GM12878 (cell line): ENCODE measurements around the gene FOXP4. TPM values are rescaled to one million over a fixed set of nuclear protein-coding genes. Genes with fewer than 3 reads are reported as not detected.

Experiments
- ATAC-seq: fragments of 200-7000 bp; cut with Tn5 transposase; 3 replicates; pipeline ENCODE4 v1.9.1; 2020; ENCODE audit warnings: mild to moderate bottlenecking, moderate library complexity
- BruUV-seq: library from RNA; stranded (reverse); fragments of 400-500 nt; replicated peaks from 2 replicates; lab custom pipeline; 2021; lab: Mats Ljungman, UMichigan
- CTCF ChIA-PET: fragments of 300-600 bp; sonication (Branson Sonifier 250); formaldehyde crosslinking; extraction: SDS; loops from one replicate; lab custom pipeline; 2021; ENCODE audit warnings: inconsistent platforms; lab: Yijun Ruan, JAX
- POLR2A ChIA-PET: fragments of 350-600 bp; formaldehyde crosslinking; extraction: SDS; loops from one replicate; lab custom pipeline; 2021; ENCODE audit warnings: inconsistent platforms; lab: Charles Lee
- RAD21 ChIA-PET: fragments of 300-600 bp; sonication (Branson Sonifier 250); formaldehyde crosslinking; loops from one replicate; lab custom pipeline; 2023; ENCODE audit warnings: antibody characterized with exemption; ENCODE audit not compliant: unreplicated experiment; lab: Charles Lee
- SMC1A ChIA-PET: fragments of 300-600 bp; sonication (Branson Sonifier 250); formaldehyde crosslinking; loops from one replicate; lab custom pipeline; 2023; ENCODE audit not compliant: unreplicated experiment, uncharacterized antibody; lab: Charles Lee
- DNase-seq: peaks from one replicate; pipeline ENCODE4 v3.0.0-alpha.2; 2011; ENCODE audit warnings: low read depth, low spot score
- FAIRE-seq: peaks from 3 replicates; lab custom pipeline; 2011; peaks lifted over from hg19 to GRCh38; lab: Jason Lieb, UNC
- H2AFZ ChIP-seq: 2 replicates; pipeline ENCODE4 v1.6.0; 2011; ENCODE audit warnings: low read depth, low read length, control low read depth; ENCODE audit not compliant: control insufficient read depth
- H3K27ac ChIP-seq: 2 replicates; pipeline ENCODE4 v1.5.1; 2011; ENCODE audit warnings: control low read depth; ENCODE audit not compliant: control insufficient read depth, insufficient read depth
- H3K27me3 ChIP-seq, 2 experiments: replicated peaks in 1 of 2; 2 replicates each; pipeline versions ENCODE4 v1.6.0 to v1.6.1; 2011; ENCODE audit warnings: low read length in 1 of 2; ENCODE audit not compliant: control insufficient read depth in 2 of 2, insufficient read depth in 2 of 2
- H3K36me3 ChIP-seq, 2 experiments: 2 replicates each; pipeline ENCODE4 v1.5.1; 2011; ENCODE audit warnings: low read length in 1 of 2; ENCODE audit not compliant: control insufficient read depth in 2 of 2, insufficient read depth in 2 of 2
- H3K4me1 ChIP-seq: 2 replicates; pipeline ENCODE4 v1.6.1; 2011; ENCODE audit warnings: mild to moderate bottlenecking, low read length, moderate library complexity, mixed read lengths; ENCODE audit not compliant: control insufficient read depth, insufficient read depth
- H3K4me2 ChIP-seq: 2 replicates; pipeline ENCODE4 v1.6.0; 2011; ENCODE audit warnings: control low read depth; ENCODE audit not compliant: control insufficient read depth, insufficient read depth
- H3K4me3 ChIP-seq: fragments of 200-600 bp; sonication (generic); 2 replicates; pipeline ENCODE4 v1.5.1; 2016
- H3K79me2 ChIP-seq: 2 replicates; pipeline ENCODE4 v1.6.0; 2011; ENCODE audit warnings: low read length; ENCODE audit not compliant: control insufficient read depth, insufficient read depth
- H3K9ac ChIP-seq: 2 replicates; pipeline ENCODE4 v1.8.0; 2011; ENCODE audit warnings: low read length, control low read depth, mixed read lengths; ENCODE audit not compliant: control insufficient read depth, insufficient read depth
- H3K9me3 ChIP-seq: replicated peaks from 3 replicates; pipeline ENCODE4 v1.5.1; 2011; ENCODE audit warnings: mild to moderate bottlenecking, low read length; ENCODE audit not compliant: control insufficient read depth, insufficient read depth
- H4K20me1 ChIP-seq: 2 replicates; pipeline ENCODE4 v1.6.0; 2011; ENCODE audit not compliant: control insufficient read depth, insufficient read depth
- ASH2L ChIP-seq: fragments of 300-600, 200-600 bp; sonication (generic); IDR thresholded peaks from 2 replicates; pipeline ENCODE4 v1.6.1; 2017; ENCODE audit warnings: low read depth, mild to moderate bottlenecking, borderline replicate concordance
- CBFB ChIP-seq: IDR thresholded peaks from 2 replicates; pipeline ENCODE4 v1.6.1; 2016; ENCODE audit warnings: antibody characterized with exemption, low read depth
- CEBPZ ChIP-seq: fragments of 150-350 bp; IDR thresholded peaks from 2 replicates; pipeline ENCODE4 v1.6.1; 2016; ENCODE audit warnings: low read depth, low read length
- E2F4 ChIP-seq: IDR thresholded peaks from 2 replicates; pipeline ENCODE4 v1.6.1; 2012; ENCODE audit warnings: low read depth, low read length, improper control_type of control experiment
- FOXM1 ChIP-seq: IDR thresholded peaks from 2 replicates; pipeline ENCODE4 v1.6.1; 2012; ENCODE audit warnings: low read depth, mild to moderate bottlenecking, inconsistent platforms, low read length, moderate library complexity
- GATAD2B ChIP-seq: fragments of 450-650 bp; conservative IDR thresholded peaks from 2 replicates; pipeline ENCODE4 v1.6.1; 2017; ENCODE audit warnings: low read depth, mild to moderate bottlenecking, moderate library complexity
- HDGF ChIP-seq: fragments of 450-650 bp; IDR thresholded peaks from 2 replicates; pipeline ENCODE4 v1.6.1; 2016; ENCODE audit warnings: antibody characterized with exemption
- IKZF2 ChIP-seq, 2 experiments: fragments of 450-650 bp; IDR thresholded peaks; 2 replicates each; pipeline ENCODE4 v1.6.1; 2017; ENCODE audit warnings: mild to moderate bottlenecking in 2 of 2, moderate library complexity in 2 of 2
- IRF4 ChIP-seq: IDR thresholded peaks from 2 replicates; pipeline ENCODE4 v1.6.1; 2011; ENCODE audit warnings: low read depth, low read length
- MEF2A ChIP-seq: IDR thresholded peaks from 2 replicates; pipeline ENCODE4 v1.6.1; 2011; ENCODE audit warnings: low read depth, mild to moderate bottlenecking, low read length, moderate library complexity; ENCODE audit not compliant: insufficient read depth
- PAX5 ChIP-seq: IDR thresholded peaks from 2 replicates; pipeline ENCODE4 v1.6.1; 2011; ENCODE audit warnings: low read depth, low read length, borderline replicate concordance
- POLR2A ChIP-seq: IDR thresholded peaks from 2 replicates; pipeline ENCODE4 v1.6.1; 2011; ENCODE audit warnings: low read depth, mild to moderate bottlenecking, low read length
- RAD51 ChIP-seq: fragments of 450-650 bp; IDR thresholded peaks from 2 replicates; pipeline ENCODE4 v1.6.1; 2016; ENCODE audit warnings: moderate library complexity, mild to moderate bottlenecking, inconsistent platforms
- SMAD5 ChIP-seq: IDR thresholded peaks from 2 replicates; pipeline ENCODE4 v1.6.1; 2016; ENCODE audit warnings: antibody characterized with exemption, low read depth
- SREBF1 ChIP-seq: IDR thresholded peaks from 2 replicates; pipeline ENCODE4 v1.6.1; 2012; ENCODE audit warnings: mild to moderate bottlenecking, low read length
- TAF1 ChIP-seq: IDR thresholded peaks from 2 replicates; pipeline ENCODE4 v1.6.1; 2011; ENCODE audit warnings: mild to moderate bottlenecking, low read depth, low read length, borderline replicate concordance
- USF2 ChIP-seq: IDR thresholded peaks from 2 replicates; pipeline ENCODE4 v1.6.1; 2011; ENCODE audit warnings: low read depth, low read length, improper control_type of control experiment, borderline replicate concordance
- ZNF217 ChIP-seq: fragments of 450-650 bp; IDR thresholded peaks from 2 replicates; pipeline ENCODE4 v1.6.1; 2017; ENCODE audit warnings: antibody characterized with exemption, mild to moderate bottlenecking
- ZNF24 ChIP-seq: fragments of 450-650 bp; IDR thresholded peaks from 2 replicates; pipeline ENCODE4 v1.6.1; 2017; ENCODE audit warnings: antibody characterized with exemption, mild to moderate bottlenecking
- ZSCAN29 ChIP-seq: fragments of 450-650 bp; IDR thresholded peaks from 2 replicates; pipeline ENCODE4 v1.6.1; 2017; ENCODE audit warnings: mild to moderate bottlenecking, moderate library complexity
- ZZZ3 ChIP-seq: IDR thresholded peaks from 2 replicates; pipeline ENCODE4 v1.6.1; 2011; ENCODE audit warnings: low read depth; ENCODE audit not compliant: control insufficient read depth, insufficient read length
- WGBS: methylation state at CpG from one replicate; pipeline ENCODE4 v1.1.6; 2016; ENCODE audit warnings: low lambda C conversion rate; ENCODE audit not compliant: insufficient replicate concordance, insufficient coverage; ENCODE audit errors: missing lambda C conversion rate; 5-methylcytosine and 5-hydroxymethylcytosine counted together
- in situ Hi-C: fragments of 300-500 bp; cut with MboI; formaldehyde crosslinking; loops from 9 replicates; pipeline ENCODE4 v1.14.3; 2018; ENCODE audit warnings: mixed read lengths
- intact Hi-C: fragments of 100-400 bp; cut with micrococcal nuclease; formaldehyde crosslinking; loops from one replicate; pipeline ENCODE4 v1.14.2; 2022; ENCODE audit not compliant: unreplicated experiment
- polyA plus RNA-seq, 11 experiments: library from polyadenylated mRNA; depleted of rRNA in 4 of 11; unstranded in 6 of 11; stranded (reverse) in 5 of 11; fragments of >200 nt; fragmentation: Nextera tagmentation in 4 of 11; fragmentation: Illumina TruSeq in 1 of 11; extraction: Ambion mirVana in 4 of 11; extraction: Trizol in 1 of 11; gene quantifications; 1 replicate in 1 of 11; 2 replicates in 10 of 11; pipeline versions ENCODE4 v1.2.1 to v1.2.3, GENCODE V29; 2011 to 2016; ENCODE audit warnings: inconsistent platforms in 2 of 11, missing spikeins in 2 of 11, low read depth in 1 of 11
- total RNA-seq, 4 experiments: library from RNA; depleted of rRNA in 3 of 4; stranded (reverse); fragments of >200 nt in 3 of 4; fragmentation: Illumina TruSeq in 1 of 4; extraction: Trizol in 1 of 4; gene quantifications; 2 replicates each; pipeline versions ENCODE4 v1.2.1 to v1.2.3, GENCODE V29; 2013 to 2021

The FOXP4 gene
- total and polyA plus RNA-seq, 10 of the 15 experiments (the other 5 are each of a cell fraction or from before 2014, with no cell fraction given): 0.31 to 46.1 (median 2.3) TPM

DNA sequence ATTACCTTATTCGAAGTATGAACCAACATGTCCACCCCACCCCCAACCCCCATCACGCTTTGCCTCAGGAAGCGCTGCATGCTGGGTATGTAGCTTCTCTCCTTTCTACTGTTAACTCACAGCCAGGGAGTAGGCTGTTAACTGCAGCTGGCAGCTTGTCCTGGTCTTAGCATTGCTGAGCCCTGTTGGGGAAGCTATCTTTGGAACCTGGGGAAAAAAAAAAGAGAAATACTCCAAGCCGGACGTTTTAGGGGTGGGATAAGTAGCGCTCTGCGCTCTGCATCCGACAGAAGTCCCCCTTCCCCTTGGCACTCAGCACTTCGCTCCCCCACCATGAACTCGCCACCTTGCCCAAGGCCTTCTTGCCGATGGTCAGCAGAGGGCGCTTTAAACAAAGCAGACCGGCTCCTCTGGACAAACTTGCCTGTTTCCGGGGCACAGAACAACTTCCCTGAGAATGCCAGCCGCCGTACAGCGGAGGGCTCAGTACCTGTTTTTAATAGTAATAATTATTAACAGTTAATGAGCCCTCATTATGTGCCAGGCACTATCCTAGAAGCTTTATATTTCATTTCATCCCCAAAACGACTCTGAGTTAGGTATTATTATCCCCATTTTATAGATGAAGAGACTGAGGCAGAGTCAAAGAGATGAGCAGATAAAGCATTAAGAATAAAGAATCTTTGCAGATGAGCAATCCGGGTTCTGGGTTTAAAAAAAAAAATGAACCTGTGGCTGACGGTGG lies 56.9 kb downstream of the FOXP4 start:
- no TSS peak for BruUV-seq
- DNase-seq (peak; percentile 24), ATAC-seq (peak; percentile 94), FAIRE-seq (peak; percentile 88)
- SMC1A ChIA-PET: interaction anchor here (0.7 to 2.0 kb wide), 15 partner anchors 78 to 234 kb away, joined by 3 to 13 read pairs (median 5); no protein-coding TSS in a partner anchor
- Histone ChIP-seq H3K4me3 (no peak overlapping the region), H3K4me1 (no peaks in the 10 kb centered on the region), H4K20me1 (no peaks in the 10 kb centered on the region), H3K27me3 (no peaks in the 10 kb centered on the region; a peak in 1 of 4 replicates), H3K79me2 (no peaks in the 10 kb centered on the region), H3K4me2 (0 out of 2 replicates have a peak overlapping the region, but pooled peaks have one; percentile 23), H3K9ac (no peak overlapping the region), H3K9me3 (no peaks in the 10 kb centered on the region), H3K36me3 (no peaks in the 10 kb centered on the region), H2AFZ (no peak overlapping the region; the same call in none of the 2 replicates), H3K27ac (no peak overlapping the region)
- 1% methylated on average over 20 of the region's 20 CpGs for WGBS
- in situ Hi-C loops: loop anchor here (5.0 to 10.0 kb wide), 3 partner anchors 82 to 442 kb away; no protein-coding TSS in a partner anchor
- intact Hi-C loops: loop anchor here (1.0 to 10.0 kb wide), 4 partner anchors 79 to 442 kb away; no protein-coding TSS in a partner anchor
- RAD21 ChIA-PET: interaction anchor here (0.7 to 3.1 kb wide), 15 partner anchors 10 to 234 kb away, joined by 3 to 23 read pairs (median 4); no protein-coding TSS in a partner anchor
- POLR2A ChIA-PET: interaction anchor here (0.6 to 0.9 kb wide), 2 partner anchors 131 to 141 kb away, joined by 3 read pairs; no protein-coding TSS in a partner anchor
- CTCF ChIA-PET: interaction anchor here (0.8 to 4.3 kb wide), 36 partner anchors 9 to 612 kb away, joined by 3 to 38 read pairs (median 4); partner anchors contain the start of gene TOMM6
- no peak for TF ChIP-seq ZSCAN29
- no peak for TF ChIP-seq GATAD2B
- no peak for TF ChIP-seq SMAD5
- no peak for TF ChIP-seq IRF4
- no peak for TF ChIP-seq E2F4
- TF ChIP-seq ASH2L: no peak
- TF ChIP-seq PAX5: no peak
- TF ChIP-seq MEF2A: no peak
- TF ChIP-seq ZNF24: no peak
- no peak for TF ChIP-seq SREBF1
- TF ChIP-seq RAD51: no peak
- no peak for TF ChIP-seq CEBPZ
- TF ChIP-seq IKZF2 (IDR thresholded peaks at IDR 0.05): no peak
- TF ChIP-seq ZNF217: no peak
- TF ChIP-seq HDGF: no peak
- TF ChIP-seq TAF1: no peak
- TF ChIP-seq ZZZ3: no peak
- TF ChIP-seq POLR2A: no peak
- no peak for TF ChIP-seq FOXM1
- TF ChIP-seq USF2: no peak
- no peak for TF ChIP-seq CBFB
